K562 (cell line): ENCODE data around the gene PRKAR1B. TPM values are rescaled to one million over a fixed set of nuclear protein-coding genes. Genes with fewer than 3 reads are reported as not detected.
A peak's percentile ranks its signal among the peaks of the same experiment; 100 is the strongest.

ENCODE experiments used
- BMI1 ChIP-seq: fragments of 150-350 bp; IDR thresholded peaks from 2 replicates; pipeline ENCODE4 v1.6.1; 2014; ENCODE audit warnings: low read length
- BRD9 ChIP-seq: fragments of 450-650 bp; IDR thresholded peaks from 2 replicates; pipeline ENCODE4 v1.6.1; 2018; ENCODE audit warnings: low read depth; ENCODE audit not compliant: partially characterized antibody
- CHD1 ChIP-seq: fragments of 200-600 bp; sonication (generic); IDR thresholded peaks from one replicate; pipeline ENCODE4 v1.6.1; 2012; ENCODE audit warnings: mild to moderate bottlenecking, moderate library complexity, low read length, inconsistent platforms
- CTBP1 ChIP-seq: fragments of 450-650 bp; IDR thresholded peaks from 2 replicates; pipeline ENCODE4 v1.6.1; 2016; ENCODE audit warnings: borderline replicate concordance
- EGR1 ChIP-seq: fragments of 450-650 bp; conservative IDR thresholded peaks from 2 replicates; pipeline ENCODE4 v1.6.1; 2017; ENCODE audit warnings: mild to moderate bottlenecking
- MCM3 ChIP-seq: fragments of 450-650 bp; IDR thresholded peaks from 2 replicates; pipeline ENCODE4 v1.6.1; 2016
- PRDM10 ChIP-seq: fragments of 450-650 bp; IDR thresholded peaks from 2 replicates; pipeline ENCODE4 v1.6.1; 2018; ENCODE audit not compliant: partially characterized antibody
- PRMT5 ChIP-seq: sonication (generic); formaldehyde crosslinking; IDR thresholded peaks from 2 replicates; pipeline ENCODE4 v1.5.0; 2020; ENCODE audit warnings: missing genetic modification reagents
- RREB1 ChIP-seq: fragments of 250-450 bp; sonication (Bioruptor Pico); IDR thresholded peaks from 2 replicates; pipeline ENCODE4 v1.4.0; 2020
- TAF1 ChIP-seq: IDR thresholded peaks from 2 replicates; pipeline ENCODE4 v1.6.1; 2011; ENCODE audit warnings: mild to moderate bottlenecking, low read length, moderate library complexity; ENCODE audit not compliant: insufficient read depth, control insufficient read depth, severe bottlenecking; ENCODE audit errors: extremely low read depth
- TBL1XR1 ChIP-seq, 2 experiments: IDR thresholded peaks; 2 replicates each; pipeline ENCODE4 v1.6.1; 2012; ENCODE audit warnings: improper control_type of control experiment in 2 of 2, low read length in 2 of 2, mild to moderate bottlenecking in 1 of 2
- ZBED1 ChIP-seq: IDR thresholded peaks from 2 replicates; pipeline ENCODE4 v1.6.1; 2014
- ZNF280B ChIP-seq: fragments of 250-450 bp; sonication (Bioruptor Pico); IDR thresholded peaks from 2 replicates; pipeline ENCODE4 v1.5.1; 2021; ENCODE audit warnings: mild to moderate bottlenecking
- ZNF740 ChIP-seq, 3 experiments: fragments of 200-800 bp in 1 of 3; sonication (Bioruptor generic) in 1 of 3; sonication (generic) in 1 of 3; formaldehyde crosslinking in 1 of 3; IDR thresholded peaks; 2 replicates each; pipeline versions ENCODE4 v1.6.1 to v1.8.0; 2016 to 2022; ENCODE audit warnings: mild to moderate bottlenecking in 2 of 3, missing compliant biosample characterization in 2 of 3, missing genetic modification characterization in 2 of 3, missing genetic modification reagents in 1 of 3
- polyA plus RNA-seq, 8 experiments: library from polyadenylated mRNA; depleted of rRNA in 4 of 8; stranded (reverse) in 5 of 8; unstranded in 3 of 8; fragments of >200 nt; fragmentation: Nextera tagmentation in 2 of 8; fragmentation: Illumina TruSeq in 1 of 8; extraction: Ambion mirVana in 2 of 8; extraction: Trizol in 1 of 8; gene quantifications; 2 replicates each; pipeline versions ENCODE4 v1.2.1 to v1.2.3, GENCODE V29; 2011 to 2014; ENCODE audit warnings: inconsistent platforms in 1 of 8, missing spikeins in 1 of 8
- total RNA-seq, 7 experiments: library from RNA; depleted of rRNA in 6 of 7; stranded (reverse); fragments of >200 nt in 6 of 7; fragmentation: Illumina TruSeq in 2 of 7; extraction: Trizol in 2 of 7; gene quantifications; 2 replicates each; pipeline versions ENCODE4 v1.2.1 to v1.2.3, GENCODE V29; 2011 to 2021; ENCODE audit warnings: low replicate concordance in 1 of 7

The PRKAR1B gene
- total and polyA plus RNA-seq, 9 of the 15 experiments (the other 6 are each of a cell fraction or from before 2014, with no cell fraction given), result 0.99 to 30.5 (median 12.7) TPM

GRCh38 chr7:636396-636795 is 90.7 kb downstream of the PRKAR1B start (continued):
- TF ChIP-seq RREB1 (CRISPR knock-in tag) (0 out of 2 replicates have a peak, but pooled peaks have one; percentile 42), EGR1 (peak; percentile 39), MCM3 (no peak), TBL1XR1 (IDR thresholded peaks at IDR 0.05; ENCODE audit: low read length in 2 of 2) (no peak), CHD1 (no peak), ZBED1 (no peak), ZNF740 (CRISPR knock-in tag; IDR thresholded peaks at IDR 0.05) (0 out of 2 replicates have a peak, but pooled peaks have one; percentile 14), ZNF740 (tag; IDR thresholded peaks at IDR 0.05) (no peak), BRD9 (peak; percentile 69), PRMT5 (no peak), ZNF280B (no peak), PRDM10 (peak; percentile 79), CTBP1 (peak; percentile 82; the same call in 1 of the 2 replicates), TAF1 (no peak), BMI1 (no peak)
